ENCODE data around the gene DISP1. TPM values are rescaled to one million over a fixed set of nuclear protein-coding genes. Genes with fewer than 3 reads are reported as not detected.

DISP1 gene
- total and polyA plus RNA-seq, 7 donors = 1.4 to 5.8 (median 3.2) TPM

DNA sequence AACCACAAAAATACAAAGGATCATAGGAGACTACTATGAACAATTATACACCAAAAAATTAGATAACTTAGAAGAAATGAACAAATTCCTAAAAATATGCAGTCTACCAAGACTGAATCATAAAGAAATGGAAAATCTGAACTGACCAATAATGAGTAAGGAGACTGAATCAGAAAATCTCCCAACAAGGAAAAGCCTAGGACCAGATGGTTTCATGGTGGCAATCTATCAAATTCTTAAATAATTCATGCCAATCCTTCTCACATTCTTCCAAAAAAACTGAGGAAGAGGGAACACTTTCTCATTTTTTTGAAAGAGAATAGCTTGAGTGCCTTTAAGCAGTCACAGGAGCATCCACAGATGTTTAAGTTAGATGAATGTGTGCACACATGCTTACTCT is 31.8 kb upstream of the DISP1 start:
- no peak for ATAC-seq

DNA sequence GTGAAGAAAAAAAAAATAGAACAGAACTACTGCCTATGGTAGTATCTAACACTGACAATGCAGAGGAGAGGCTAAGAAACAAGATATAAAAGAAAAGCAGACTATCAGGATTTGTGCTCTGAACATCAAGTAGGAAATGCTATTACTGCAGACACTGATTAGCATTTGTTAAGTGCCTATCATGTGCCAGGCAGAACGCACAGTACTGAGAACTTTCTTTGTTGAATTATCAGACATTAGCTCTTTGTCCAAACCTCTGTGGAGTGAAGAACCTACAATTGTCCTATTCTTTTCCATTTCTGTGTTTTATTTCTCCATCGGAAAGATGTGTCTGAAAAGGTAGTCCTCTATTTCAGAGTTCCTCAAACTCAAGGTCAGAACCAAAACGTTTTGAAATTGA is 30.5 kb upstream of the DISP1 start:
- H3K27me3 ChIP-seq (ENCODE audit: insufficient read depth in 3 of 3, low read length in 2 of 3) = no peaks in the 10 kb centered on the region
- no peaks in the 10 kb centered on the region for H3K4me1 ChIP-seq
- DNase-seq = no peak
- no peak overlapping the region for H3K4me3 ChIP-seq
- no peaks in the 10 kb centered on the region for H3K36me3 ChIP-seq (ENCODE audit: insufficient read depth in 1 of 2, low read depth in 1 of 2)
- WGBS, 3 donors = 19 to 36% (median 27%) methylated on average over 3 of the region's 3 CpGs
- TF ChIP-seq, protein P1, sequence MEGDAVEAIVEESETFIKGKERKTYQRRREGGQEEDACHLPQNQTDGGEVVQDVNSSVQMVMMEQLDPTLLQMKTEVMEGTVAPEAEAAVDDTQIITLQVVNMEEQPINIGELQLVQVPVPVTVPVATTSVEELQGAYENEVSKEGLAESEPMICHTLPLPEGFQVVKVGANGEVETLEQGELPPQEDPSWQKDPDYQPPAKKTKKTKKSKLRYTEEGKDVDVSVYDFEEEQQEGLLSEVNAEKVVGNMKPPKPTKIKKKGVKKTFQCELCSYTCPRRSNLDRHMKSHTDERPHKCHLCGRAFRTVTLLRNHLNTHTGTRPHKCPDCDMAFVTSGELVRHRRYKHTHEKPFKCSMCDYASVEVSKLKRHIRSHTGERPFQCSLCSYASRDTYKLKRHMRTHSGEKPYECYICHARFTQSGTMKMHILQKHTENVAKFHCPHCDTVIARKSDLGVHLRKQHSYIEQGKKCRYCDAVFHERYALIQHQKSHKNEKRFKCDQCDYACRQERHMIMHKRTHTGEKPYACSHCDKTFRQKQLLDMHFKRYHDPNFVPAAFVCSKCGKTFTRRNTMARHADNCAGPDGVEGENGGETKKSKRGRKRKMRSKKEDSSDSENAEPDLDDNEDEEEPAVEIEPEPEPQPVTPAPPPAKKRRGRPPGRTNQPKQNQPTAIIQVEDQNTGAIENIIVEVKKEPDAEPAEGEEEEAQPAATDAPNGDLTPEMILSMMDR (IDR thresholded peaks at IDR 0.05) = no peak
- intact Hi-C loops (cut with DNase I) = no loop called here
- no peak for ATAC-seq
- no peak overlapping the region for H3K27ac ChIP-seq
- no peaks in the 10 kb centered on the region for H3K9me3 ChIP-seq

More for the DNA sequence above, 31.8 kb upstream of the DISP1 start:
- no peak for DNase-seq
- Histone ChIP-seq H3K4me3 (no peak overlapping the region), H3K27me3 (ENCODE audit: insufficient read depth in 3 of 3, low read length in 2 of 3) (no peaks in the 10 kb centered on the region), H3K27ac (no peak overlapping the region), H3K9me3 (no peaks in the 10 kb centered on the region), H3K4me1 (no peaks in the 10 kb centered on the region), H3K36me3 (ENCODE audit: insufficient read depth in 1 of 2, low read depth in 1 of 2) (no peaks in the 10 kb centered on the region)
- intact Hi-C loops (cut with DNase I) = no loop called here
- TF ChIP-seq, protein P1 (IDR thresholded peaks at IDR 0.05) = no peak

DNA sequence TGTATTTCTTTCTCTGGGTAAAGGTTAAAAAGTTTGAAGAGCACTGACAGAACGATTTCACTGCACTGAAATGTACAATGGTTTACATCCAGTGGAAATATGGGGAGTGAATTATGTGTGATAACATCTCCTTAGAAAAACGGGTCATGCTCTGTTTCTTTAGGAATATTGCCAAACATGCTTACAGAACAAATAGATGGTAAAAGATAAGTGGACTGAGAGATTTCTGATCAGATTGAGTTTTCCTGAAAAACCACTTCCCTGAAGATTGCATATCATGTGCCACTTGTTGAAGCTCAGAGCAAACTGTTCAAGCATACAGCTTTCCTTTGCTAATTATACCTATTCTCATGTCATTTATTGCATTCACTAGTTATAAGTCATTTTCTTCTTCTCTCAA is 29.9 kb upstream of the DISP1 start:
- no peaks in the 10 kb centered on the region for H3K4me1 ChIP-seq
- intact Hi-C loops (cut with DNase I) = no loop called here
- no peak overlapping the region for H3K4me3 ChIP-seq
- no peaks in the 10 kb centered on the region for H3K27me3 ChIP-seq (ENCODE audit: insufficient read depth in 3 of 3, low read length in 2 of 3)
- no peak overlapping the region for H3K27ac ChIP-seq
- 28 to 41% (median 30%) methylated on average over 2 of the region's 2 CpGs for WGBS, 3 donors
- no peak for DNase-seq
- H3K9me3 ChIP-seq = no peaks in the 10 kb centered on the region
- H3K36me3 ChIP-seq (ENCODE audit: insufficient read depth in 1 of 2, low read depth in 1 of 2) = no peaks in the 10 kb centered on the region
- no peak for ATAC-seq
- TF ChIP-seq, protein P1 (IDR thresholded peaks at IDR 0.05) = no peak

DNA sequence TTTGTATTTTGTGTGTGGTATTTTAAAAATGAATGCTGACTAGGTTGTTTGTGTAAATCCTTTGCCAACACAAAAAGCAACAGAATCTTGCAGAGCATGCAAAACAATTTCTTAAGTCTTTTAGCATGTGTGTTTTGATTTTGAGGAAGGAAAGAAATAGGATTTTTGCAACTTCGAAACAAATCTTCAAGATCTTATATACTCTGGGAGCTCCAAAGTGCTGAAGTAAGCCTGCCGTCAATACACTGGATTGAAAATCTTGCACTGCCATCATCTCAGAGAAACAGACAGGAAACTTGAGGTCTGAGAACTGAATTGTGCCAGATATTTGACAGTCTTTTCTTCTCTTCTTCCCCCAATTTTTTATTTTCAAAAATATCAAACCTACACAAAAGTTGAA is 29.3 kb upstream of the DISP1 start:
- 67 to 75% (median 70%) methylated on average over 2 of the region's 2 CpGs for WGBS, 3 donors
- ATAC-seq = no peak
- TF ChIP-seq, protein P1 (IDR thresholded peaks at IDR 0.05) = no peak
- Histone ChIP-seq H3K4me1 (no peaks in the 10 kb centered on the region), H3K36me3 (ENCODE audit: insufficient read depth in 1 of 2, low read depth in 1 of 2) (no peaks in the 10 kb centered on the region), H3K9me3 (no peaks in the 10 kb centered on the region), H3K4me3 (no peak overlapping the region), H3K27me3 (ENCODE audit: insufficient read depth in 3 of 3, low read length in 2 of 3) (peaks cover 0 to 2% (median 0%) of the 10 kb centered on the region in 3 donors), H3K27ac (no peak overlapping the region)
- no peak for DNase-seq
- intact Hi-C loops (cut with DNase I) = no loop called here

DNA sequence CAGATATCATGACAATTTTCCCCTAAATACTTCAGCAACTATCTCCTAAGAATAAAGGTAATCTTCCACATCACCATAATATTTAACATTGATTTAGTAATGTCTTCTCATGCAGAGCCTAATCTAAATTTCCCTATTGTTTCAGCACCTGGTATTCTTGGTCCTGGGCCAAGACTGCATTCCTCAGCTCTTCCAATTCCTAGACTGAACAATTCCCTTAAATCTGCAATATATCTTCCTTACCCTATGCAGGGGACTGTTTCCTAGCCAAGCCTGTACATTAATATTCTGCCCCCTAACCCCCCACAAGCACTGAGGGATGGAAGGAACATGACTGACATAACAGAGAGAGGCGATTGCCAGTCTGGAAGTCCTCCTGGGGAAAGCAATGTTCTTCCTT is 28.7 kb upstream of the DISP1 start:
- no peak overlapping the region for H3K27ac ChIP-seq

More for the DNA sequence above, 28.7 kb upstream of the DISP1 start:
- TF ChIP-seq, protein P1 (IDR thresholded peaks at IDR 0.05) = no peak
- Histone ChIP-seq H3K36me3 (ENCODE audit: insufficient read depth in 1 of 2, low read depth in 1 of 2) (no peaks in the 10 kb centered on the region), H3K4me1 (no peaks in the 10 kb centered on the region), H3K9me3 (no peaks in the 10 kb centered on the region), H3K4me3 (no peak overlapping the region), H3K27me3 (ENCODE audit: insufficient read depth in 3 of 3, low read length in 2 of 3) (peaks cover 0 to 2% (median 0%) of the 10 kb centered on the region in 3 donors)
- DNase-seq (no peak), ATAC-seq (no peak)
- intact Hi-C loops (cut with DNase I) = no loop called here
- WGBS, 3 donors = 43 to 58% (median 45%) methylated on average over 1 of the region's 1 CpG

Data from psoas muscle (tissue), 8 donors.